IMR-90 (cell line): Measurements from ENCODE around the gene ZNF217.
"Not testable (repeated sequence)": the region's sequence is repeated elsewhere in the genome, so short reads cannot be mapped to it uniquely, and the experiment has no call there.

Experiments
- MAFK ChIP-seq: IDR thresholded peaks from 2 replicates; pipeline ENCODE4 v1.6.1; 2012; ENCODE audit warnings: low read depth, low read length, improper control_type of control experiment
- RAD21 ChIP-seq: IDR thresholded peaks from 2 replicates; pipeline ENCODE4 v1.6.1; 2012; ENCODE audit warnings: low read length, improper control_type of control experiment
- TF ChIP-seq, protein P1 (sequence below): conservative IDR thresholded peaks from 2 replicates; pipeline ENCODE4 v1.5.1; 2012; ENCODE audit warnings: mild to moderate bottlenecking, low read depth, low read length, improper control_type of control experiment

- TF ChIP-seq RAD21, MAFK: not testable (repeated sequence)
- TF ChIP-seq, protein P1, sequence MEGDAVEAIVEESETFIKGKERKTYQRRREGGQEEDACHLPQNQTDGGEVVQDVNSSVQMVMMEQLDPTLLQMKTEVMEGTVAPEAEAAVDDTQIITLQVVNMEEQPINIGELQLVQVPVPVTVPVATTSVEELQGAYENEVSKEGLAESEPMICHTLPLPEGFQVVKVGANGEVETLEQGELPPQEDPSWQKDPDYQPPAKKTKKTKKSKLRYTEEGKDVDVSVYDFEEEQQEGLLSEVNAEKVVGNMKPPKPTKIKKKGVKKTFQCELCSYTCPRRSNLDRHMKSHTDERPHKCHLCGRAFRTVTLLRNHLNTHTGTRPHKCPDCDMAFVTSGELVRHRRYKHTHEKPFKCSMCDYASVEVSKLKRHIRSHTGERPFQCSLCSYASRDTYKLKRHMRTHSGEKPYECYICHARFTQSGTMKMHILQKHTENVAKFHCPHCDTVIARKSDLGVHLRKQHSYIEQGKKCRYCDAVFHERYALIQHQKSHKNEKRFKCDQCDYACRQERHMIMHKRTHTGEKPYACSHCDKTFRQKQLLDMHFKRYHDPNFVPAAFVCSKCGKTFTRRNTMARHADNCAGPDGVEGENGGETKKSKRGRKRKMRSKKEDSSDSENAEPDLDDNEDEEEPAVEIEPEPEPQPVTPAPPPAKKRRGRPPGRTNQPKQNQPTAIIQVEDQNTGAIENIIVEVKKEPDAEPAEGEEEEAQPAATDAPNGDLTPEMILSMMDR, result not testable (repeated sequence)
These were observed 1.6 kb downstream of the ZNF217 start for GRCh38 chr20:53591941-53592441.
